ENCODE results near the gene LIMS2.

DNA sequence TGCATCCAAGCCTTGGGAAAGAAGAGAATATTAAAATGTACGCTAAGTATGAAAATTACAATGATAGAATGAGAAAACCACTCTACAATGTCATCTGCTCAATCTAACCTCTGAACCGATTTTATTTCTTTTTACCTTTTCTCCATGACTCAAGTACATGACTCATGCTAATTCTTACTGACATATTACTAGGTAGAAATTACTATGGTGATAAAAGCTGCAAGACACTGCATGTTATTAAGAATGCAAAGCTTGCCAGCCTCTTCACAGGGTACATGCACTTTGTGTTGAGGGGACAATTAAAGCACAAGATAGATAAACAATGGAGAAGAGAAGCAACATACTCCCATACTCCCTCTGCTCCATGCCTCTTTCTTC is 46.6 kb upstream of the LIMS2 start:
- TF ChIP-seq, protein P1, sequence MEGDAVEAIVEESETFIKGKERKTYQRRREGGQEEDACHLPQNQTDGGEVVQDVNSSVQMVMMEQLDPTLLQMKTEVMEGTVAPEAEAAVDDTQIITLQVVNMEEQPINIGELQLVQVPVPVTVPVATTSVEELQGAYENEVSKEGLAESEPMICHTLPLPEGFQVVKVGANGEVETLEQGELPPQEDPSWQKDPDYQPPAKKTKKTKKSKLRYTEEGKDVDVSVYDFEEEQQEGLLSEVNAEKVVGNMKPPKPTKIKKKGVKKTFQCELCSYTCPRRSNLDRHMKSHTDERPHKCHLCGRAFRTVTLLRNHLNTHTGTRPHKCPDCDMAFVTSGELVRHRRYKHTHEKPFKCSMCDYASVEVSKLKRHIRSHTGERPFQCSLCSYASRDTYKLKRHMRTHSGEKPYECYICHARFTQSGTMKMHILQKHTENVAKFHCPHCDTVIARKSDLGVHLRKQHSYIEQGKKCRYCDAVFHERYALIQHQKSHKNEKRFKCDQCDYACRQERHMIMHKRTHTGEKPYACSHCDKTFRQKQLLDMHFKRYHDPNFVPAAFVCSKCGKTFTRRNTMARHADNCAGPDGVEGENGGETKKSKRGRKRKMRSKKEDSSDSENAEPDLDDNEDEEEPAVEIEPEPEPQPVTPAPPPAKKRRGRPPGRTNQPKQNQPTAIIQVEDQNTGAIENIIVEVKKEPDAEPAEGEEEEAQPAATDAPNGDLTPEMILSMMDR (IDR thresholded peaks at IDR 0.05), result no peak
- TF ChIP-seq POLR2AphosphoS5 (IDR thresholded peaks at IDR 0.05; ENCODE audit: low read depth, low read length) (no peak), TCF7L2 (IDR thresholded peaks at IDR 0.05; ENCODE audit: low read depth, low read length) (no peak), SIN3A (IDR thresholded peaks at IDR 0.05; ENCODE audit: borderline replicate concordance, insufficient read depth, low read depth, low read length) (no peak)
- TF ChIP-seq, protein P2, sequence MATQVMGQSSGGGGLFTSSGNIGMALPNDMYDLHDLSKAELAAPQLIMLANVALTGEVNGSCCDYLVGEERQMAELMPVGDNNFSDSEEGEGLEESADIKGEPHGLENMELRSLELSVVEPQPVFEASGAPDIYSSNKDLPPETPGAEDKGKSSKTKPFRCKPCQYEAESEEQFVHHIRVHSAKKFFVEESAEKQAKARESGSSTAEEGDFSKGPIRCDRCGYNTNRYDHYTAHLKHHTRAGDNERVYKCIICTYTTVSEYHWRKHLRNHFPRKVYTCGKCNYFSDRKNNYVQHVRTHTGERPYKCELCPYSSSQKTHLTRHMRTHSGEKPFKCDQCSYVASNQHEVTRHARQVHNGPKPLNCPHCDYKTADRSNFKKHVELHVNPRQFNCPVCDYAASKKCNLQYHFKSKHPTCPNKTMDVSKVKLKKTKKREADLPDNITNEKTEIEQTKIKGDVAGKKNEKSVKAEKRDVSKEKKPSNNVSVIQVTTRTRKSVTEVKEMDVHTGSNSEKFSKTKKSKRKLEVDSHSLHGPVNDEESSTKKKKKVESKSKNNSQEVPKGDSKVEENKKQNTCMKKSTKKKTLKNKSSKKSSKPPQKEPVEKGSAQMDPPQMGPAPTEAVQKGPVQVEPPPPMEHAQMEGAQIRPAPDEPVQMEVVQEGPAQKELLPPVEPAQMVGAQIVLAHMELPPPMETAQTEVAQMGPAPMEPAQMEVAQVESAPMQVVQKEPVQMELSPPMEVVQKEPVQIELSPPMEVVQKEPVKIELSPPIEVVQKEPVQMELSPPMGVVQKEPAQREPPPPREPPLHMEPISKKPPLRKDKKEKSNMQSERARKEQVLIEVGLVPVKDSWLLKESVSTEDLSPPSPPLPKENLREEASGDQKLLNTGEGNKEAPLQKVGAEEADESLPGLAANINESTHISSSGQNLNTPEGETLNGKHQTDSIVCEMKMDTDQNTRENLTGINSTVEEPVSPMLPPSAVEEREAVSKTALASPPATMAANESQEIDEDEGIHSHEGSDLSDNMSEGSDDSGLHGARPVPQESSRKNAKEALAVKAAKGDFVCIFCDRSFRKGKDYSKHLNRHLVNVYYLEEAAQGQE (IDR thresholded peaks at IDR 0.05; ENCODE audit: insufficient read depth in 1 of 2, low read depth in 2 of 2, low read length in 1 of 2), result no peak

Data from Panc1 (cell line).